K562 (cell line): ENCODE measurements around the gene ADAM15. TPM values are rescaled to one million over a fixed set of nuclear protein-coding genes. Genes with fewer than 3 reads are reported as not detected.

Experiments used
- ATAC-seq: fragments of 200-7000 bp; cut with Tn5 transposase; 3 replicates; pipeline ENCODE4 v1.9.1; 2020; ENCODE audit warnings: moderate library complexity
- BruUV-seq: library from RNA; stranded (reverse); fragments of 400-500 nt; replicated peaks from 2 replicates; lab custom pipeline; 2021; lab: Mats Ljungman, UMichigan
- CTCF ChIA-PET: fragments of 300-600 bp; formaldehyde crosslinking; extraction: SDS; loops from one replicate; lab custom pipeline; 2021; ENCODE audit warnings: low intra/inter-chr PET ratio; lab: Yijun Ruan, JAX
- POLR2A ChIA-PET: fragments of 300-600, 350-650 bp; sonication (Branson Sonifier 250); formaldehyde crosslinking; extraction: SDS; loops from one replicate; lab custom pipeline; 2021; ENCODE audit warnings: antibody characterized with exemption, inconsistent platforms; lab: Yijun Ruan, JAX
- DNase-seq, 4 experiments: peaks; one replicate each; pipeline versions ENCODE4 v3.0.0 to v3.0.0-alpha.2; 2011 to 2018; ENCODE audit warnings: low spot score in 3 of 4, mixed read lengths in 3 of 4; ENCODE audit errors: extremely low read depth in 1 of 4
- FAIRE-seq: peaks from 2 replicates; lab custom pipeline; 2011; peaks lifted over from hg19 to GRCh38; lab: Jason Lieb, UNC
- H2AFZ ChIP-seq: 2 replicates; pipeline ENCODE4 v1.6.0; 2011; ENCODE audit warnings: low read depth, low read length, control low read depth, inconsistent platforms
- H3K27ac ChIP-seq: fragments of 200-600 bp; 3 replicates; pipeline ENCODE4 v1.8.0; 2011; ENCODE audit warnings: low read depth, mild to moderate bottlenecking, control low read depth, inconsistent platforms, low read length, moderate library complexity, mixed read lengths; ENCODE audit errors: extremely low read depth
- H3K27me3 ChIP-seq, 2 experiments: fragments of 300-600 bp in 1 of 2; 2 replicates in 1 of 2; 3 replicates in 1 of 2; pipeline versions ENCODE4 v1.6.0 to v1.8.0; 2011; ENCODE audit warnings: inconsistent platforms in 2 of 2, low read length in 2 of 2, mild to moderate bottlenecking in 1 of 2, mixed read lengths in 1 of 2, moderate library complexity in 1 of 2; ENCODE audit not compliant: control insufficient read depth in 2 of 2, insufficient read depth in 2 of 2
- H3K36me3 ChIP-seq: fragments of 300-600 bp; 3 replicates; pipeline ENCODE4 v1.8.0; 2011; ENCODE audit warnings: mild to moderate bottlenecking, low read length, inconsistent platforms; ENCODE audit not compliant: control insufficient read depth, insufficient read depth
- H3K4me1 ChIP-seq, 2 experiments: fragments of 200-600 bp in 1 of 2; replicated peaks in 1 of 2; 2 replicates in 1 of 2; 3 replicates in 1 of 2; pipeline versions ENCODE4 v1.5.1 to v1.8.0; 2011; ENCODE audit warnings: inconsistent platforms in 2 of 2, low read length in 2 of 2, mild to moderate bottlenecking in 1 of 2, mixed read lengths in 1 of 2, moderate library complexity in 1 of 2; ENCODE audit not compliant: control insufficient read depth in 2 of 2, insufficient read depth in 2 of 2
- H3K4me2 ChIP-seq: 2 replicates; pipeline ENCODE4 v1.6.1; 2011; ENCODE audit warnings: low read length, control low read depth, inconsistent platforms, mixed read lengths; ENCODE audit not compliant: insufficient read depth
- H3K4me3 ChIP-seq: fragments of 200-600 bp; sonication (generic), shearing (Covaris generic); 2 replicates; pipeline ENCODE4 v1.5.1; 2016; ENCODE audit warnings: control low read depth, inconsistent platforms
- H3K79me2 ChIP-seq: fragments of 200-600 bp; 3 replicates; pipeline ENCODE4 v1.8.0; 2011; ENCODE audit warnings: low read length, inconsistent platforms; ENCODE audit not compliant: control insufficient read depth, insufficient read depth
- H3K9ac ChIP-seq, 2 experiments: 2 replicates each; pipeline versions ENCODE4 v1.6.0 to v1.6.1; 2011; ENCODE audit warnings: low read depth in 2 of 2, low read length in 2 of 2, control low read depth in 1 of 2, inconsistent platforms in 1 of 2, mild to moderate bottlenecking in 1 of 2, mixed read lengths in 1 of 2; ENCODE audit not compliant: insufficient read depth in 1 of 2
- H3K9me1 ChIP-seq: one replicate; pipeline ENCODE4 v1.6.0; 2011; ENCODE audit warnings: inconsistent platforms, mild to moderate bottlenecking, low read length, moderate library complexity; ENCODE audit not compliant: control insufficient read depth, insufficient read depth
- H3K9me3 ChIP-seq: replicated peaks from 2 replicates; pipeline ENCODE4 v1.5.1; 2011; ENCODE audit warnings: low read depth, low read length, inconsistent platforms; ENCODE audit not compliant: control insufficient read depth, insufficient read depth
- H4K20me1 ChIP-seq: replicated peaks from 2 replicates; pipeline ENCODE4 v1.6.1; 2011; ENCODE audit warnings: low read length, inconsistent platforms, mixed read lengths; ENCODE audit not compliant: control insufficient read depth, insufficient read depth
- CLOCK ChIP-seq: fragments of 250-450 bp; sonication (Bioruptor Pico); IDR thresholded peaks from 2 replicates; pipeline ENCODE4 v1.4.0; 2020; ENCODE audit warnings: mild to moderate bottlenecking, moderate library complexity, borderline replicate concordance
- DACH1 ChIP-seq: fragments of 450-650 bp; IDR thresholded peaks from 2 replicates; pipeline ENCODE4 v1.6.1; 2018; ENCODE audit not compliant: partially characterized antibody
- GATAD2B ChIP-seq: fragments of 450-650 bp; IDR thresholded peaks from 2 replicates; pipeline ENCODE4 v1.6.1; 2017; ENCODE audit warnings: mild to moderate bottlenecking, borderline replicate concordance
- HDAC2 ChIP-seq: fragments of 450-650 bp; IDR thresholded peaks from 2 replicates; pipeline ENCODE4 v1.6.1; 2016; ENCODE audit warnings: mild to moderate bottlenecking
- HLTF ChIP-seq: fragments of 450-650 bp; IDR thresholded peaks from 2 replicates; pipeline ENCODE4 v1.6.1; 2016
- MTA2 ChIP-seq: fragments of 450-650 bp; IDR thresholded peaks from 2 replicates; pipeline ENCODE4 v1.6.1; 2016; ENCODE audit warnings: low read depth
- WGBS: fragments of 100-300 bp; shearing (Covaris generic); methylation state at CpG from one replicate; pipeline ENCODE4 v1.1.6; 2016; ENCODE audit warnings: low coverage, mixed read lengths; ENCODE audit not compliant: insufficient coverage; ENCODE audit errors: missing lambda C conversion rate; 5-methylcytosine and 5-hydroxymethylcytosine counted together
- in situ Hi-C: fragments of 300-500 bp; cut with MboI; formaldehyde crosslinking; loops from 4 replicates; pipeline ENCODE4 v1.15.0; 2018; ENCODE audit warnings: inconsistent platforms, mixed read lengths
- intact Hi-C: fragments of 100-400 bp; cut with micrococcal nuclease; formaldehyde crosslinking; loops from 2 replicates; pipeline ENCODE4 v1.14.2; 2022
- polyA plus RNA-seq, 8 experiments: library from polyadenylated mRNA; depleted of rRNA in 4 of 8; stranded (reverse) in 5 of 8; unstranded in 3 of 8; fragments of >200 nt; fragmentation: Nextera tagmentation in 2 of 8; fragmentation: Illumina TruSeq in 1 of 8; extraction: Ambion mirVana in 2 of 8; extraction: Trizol in 1 of 8; gene quantifications; 2 replicates each; pipeline versions ENCODE4 v1.2.1 to v1.2.3, GENCODE V29; 2011 to 2014; ENCODE audit warnings: inconsistent platforms in 1 of 8, missing spikeins in 1 of 8
- total RNA-seq, 7 experiments: library from RNA; depleted of rRNA in 6 of 7; stranded (reverse); fragments of >200 nt in 6 of 7; fragmentation: Illumina TruSeq in 2 of 7; extraction: Trizol in 2 of 7; gene quantifications; 2 replicates each; pipeline versions ENCODE4 v1.2.1 to v1.2.3, GENCODE V29; 2011 to 2021; ENCODE audit warnings: low replicate concordance in 1 of 7

Gene ADAM15
- total and polyA plus RNA-seq, 9 of the 15 experiments (the other 6 are each of a cell fraction or from before 2014, with no cell fraction given) = 0.69 to 72.3 (median 32.8) TPM

GRCh38 chr1:155091071-155092051, 40.2 kb downstream of the ADAM15 start:
- intact Hi-C loops = loop anchor here (1.0 to 10.0 kb wide), 2 partner anchors 76 to 503 kb away; no protein-coding TSS in a partner anchor
- peaks cover 12 to 24% of the 10 kb centered on the region in 2 experiments; a peak in 4 of 5 replicates for H3K4me1 ChIP-seq
- peaks cover 5% of the 10 kb centered on the region for H3K9me1 ChIP-seq
- H3K4me3 ChIP-seq = no peak overlapping the region
- peak overlapping the region; percentile 34 to 87; a peak in 3 of 4 replicates for H3K9ac ChIP-seq
- peak overlapping the region; percentile 66 for H3K4me2 ChIP-seq
- no peak overlapping the region for H3K27ac ChIP-seq
- H2AFZ ChIP-seq = peak overlapping the region; percentile 99
- in situ Hi-C loops = loop anchor here (5.0 to 10.0 kb wide), 2 partner anchors 76 to 503 kb away; no protein-coding TSS in a partner anchor
- CTCF ChIA-PET = interaction anchor here (0.7 to 2.6 kb wide), 4 partner anchors 29 to 133 kb away, joined by 3 to 59 read pairs (median 5); partner anchors contain the start of gene KRTCAP2
- no TSS peak for BruUV-seq
- H3K9me3 ChIP-seq = no peaks in the 10 kb centered on the region
- no peaks in the 10 kb centered on the region for H4K20me1 ChIP-seq
- DNase-seq (peak; percentile 79 to 92 (median 82)), FAIRE-seq (peak; percentile 95), ATAC-seq (peak; percentile 89)
- 19% methylated on average over 28 of the region's 29 CpGs for WGBS
- POLR2A ChIA-PET = interaction anchor here (0.6 to 1.5 kb wide), 10 partner anchors 11 to 105 kb away, joined by 3 to 9 read pairs (median 3); partner anchors contain the start of genes KRTCAP2 and SLC50A1
- peaks cover 6% of the 10 kb centered on the region; the same call in 1 of the 3 replicates for H3K36me3 ChIP-seq
- H3K27me3 ChIP-seq = peaks cover 0 to 3% of the 10 kb centered on the region in 2 experiments; a peak in 1 of 5 replicates
- no peaks in the 10 kb centered on the region; the same call in 2 of the 3 replicates for H3K79me2 ChIP-seq
- no peak for TF ChIP-seq GATAD2B
- 0 out of 2 replicates have a peak, but pooled peaks have one; percentile 15 for TF ChIP-seq HDAC2
- TF ChIP-seq MTA2 = no peak
- TF ChIP-seq HLTF = no peak
- TF ChIP-seq DACH1 = no peak
- TF ChIP-seq CLOCK = no peak
